ENCODE results near the gene ZNF281.

- TF ChIP-seq EZH2 (optimal IDR thresholded peaks at IDR 0.05; ENCODE audit: low read depth, low read length) (no peak), CTCF (IDR thresholded peaks at IDR 0.05; ENCODE audit: low read length) (no peak), EZH2phosphoT487 (IDR thresholded peaks at IDR 0.05; ENCODE audit: low read length) (no peak)
Measured at GRCh38 chr1:200368556-200368955, 41.3 kb downstream of the ZNF281 start.

Measured in MM.1S (cell line).